Thyroid gland (tissue), 4 donors: ENCODE results near the gene PRKAR2B. TPM values are rescaled to one million over a fixed set of nuclear protein-coding genes. Genes with fewer than 3 reads are reported as not detected.

Experiments
- DNase-seq, 2 donors: peaks; one replicate each; pipeline ENCODE4 v3.0.0-alpha.2; 2019
- H3K27ac ChIP-seq, 3 donors: fragments of 200-600 bp; sonication (generic); 1 replicate in 2 of 3; 2 replicates in 1 of 3; pipeline ENCODE4 v1.5.1; 2016 to 2019; ENCODE audit warnings: mild to moderate bottlenecking in 1 of 3, moderate library complexity in 1 of 3
- H3K27me3 ChIP-seq: fragments of 200-600 bp; sonication (generic); one replicate; pipeline ENCODE4 v1.5.1; 2019
- H3K36me3 ChIP-seq, 2 donors: fragments of 200-600 bp; sonication (generic); one replicate each; pipeline ENCODE4 v1.5.1; 2016 to 2019
- H3K4me1 ChIP-seq, 2 donors: fragments of 200-600 bp; sonication (generic); one replicate each; pipeline ENCODE4 v1.5.1; 2017 to 2019
- H3K4me3 ChIP-seq, 3 donors: fragments of 200-600 bp; sonication (generic); replicated peaks in 1 of 3; 1 replicate in 2 of 3; 2 replicates in 1 of 3; pipeline ENCODE4 v1.5.1; 2016; ENCODE audit warnings: mild to moderate bottlenecking in 1 of 3
- H3K9me3 ChIP-seq: fragments of 200-600 bp; sonication (generic); one replicate; pipeline ENCODE4 v1.5.1; 2017
- POLR2A ChIP-seq, 2 donors: fragments of 450-650 bp; IDR thresholded peaks; one replicate each; pipeline ENCODE4 v1.6.1; 2017; ENCODE audit warnings: antibody characterized with exemption in 2 of 2, mild to moderate bottlenecking in 2 of 2, moderate library complexity in 1 of 2
- WGBS, 2 donors: methylation state at CpG; one replicate each; pipeline ENCODE4 v1.1.5; 2017; 5-methylcytosine and 5-hydroxymethylcytosine counted together
- intact Hi-C: fragments of 100-400 bp; cut with DNase I; formaldehyde crosslinking; loops from one replicate; pipeline ENCODE4 v1.15.1; 2023
- total RNA-seq, 4 donors: library from RNA; depleted of rRNA; stranded (reverse); fragments of >200 nt; gene quantifications; one replicate each; pipeline ENCODE4 v1.2.3, GENCODE V29; 2016
- TF ChIP-seq, protein P1 (sequence below), 6 experiments: fragments of 200-600 bp in 3 of 6; fragments of 450-650 bp in 3 of 6; sonication (generic) in 3 of 6; IDR thresholded peaks; one replicate each; pipeline ENCODE4 v1.5.1; 2016 to 2019; ENCODE audit warnings: antibody characterized with exemption in 6 of 6, mild to moderate bottlenecking in 2 of 6, inconsistent platforms in 1 of 6, moderate library complexity in 1 of 6

Gene PRKAR2B
- total RNA-seq, 4 donors from 2014 or later = 5.1 to 9.0 (median 6.5) TPM

DNA sequence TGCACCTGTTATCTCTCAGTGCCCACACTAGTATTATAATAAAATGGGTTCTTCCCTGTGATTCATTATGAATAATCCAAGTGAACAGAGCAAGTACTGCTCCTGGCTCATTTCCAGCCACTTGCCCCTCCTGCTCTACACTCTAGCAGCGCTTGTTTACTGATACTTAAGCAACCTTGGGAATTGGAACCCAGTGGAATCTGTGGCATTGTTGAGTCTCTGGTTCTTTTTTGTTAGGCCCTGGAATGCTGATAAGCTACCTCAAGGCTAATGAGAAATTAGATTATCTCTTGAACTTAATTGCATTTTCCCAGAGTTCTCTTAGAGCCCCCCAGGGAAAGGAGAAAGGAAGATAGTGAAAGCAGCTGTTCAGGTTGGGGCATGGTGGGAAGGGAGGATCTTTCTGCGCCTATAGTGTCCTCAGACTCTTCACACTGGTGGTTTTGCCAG, 34.0 kb downstream of the PRKAR2B start:
- no peak overlapping the region for H3K4me3 ChIP-seq
- H3K27ac ChIP-seq = no peak overlapping the region
- H3K27me3 ChIP-seq = no peaks in the 10 kb centered on the region
- DNase-seq = peak; percentile 11 to 28
- peaks cover 0 to 4% of the 10 kb centered on the region in 2 donors for H3K4me1 ChIP-seq
- no peaks in the 10 kb centered on the region for H3K9me3 ChIP-seq
- H3K36me3 ChIP-seq = no peaks in the 10 kb centered on the region
- WGBS, 2 donors = 70 to 88% methylated on average over 2 of the region's 2 CpGs
- TF ChIP-seq POLR2A (IDR thresholded peaks at IDR 0.05) = no peak
- TF ChIP-seq, protein P1, sequence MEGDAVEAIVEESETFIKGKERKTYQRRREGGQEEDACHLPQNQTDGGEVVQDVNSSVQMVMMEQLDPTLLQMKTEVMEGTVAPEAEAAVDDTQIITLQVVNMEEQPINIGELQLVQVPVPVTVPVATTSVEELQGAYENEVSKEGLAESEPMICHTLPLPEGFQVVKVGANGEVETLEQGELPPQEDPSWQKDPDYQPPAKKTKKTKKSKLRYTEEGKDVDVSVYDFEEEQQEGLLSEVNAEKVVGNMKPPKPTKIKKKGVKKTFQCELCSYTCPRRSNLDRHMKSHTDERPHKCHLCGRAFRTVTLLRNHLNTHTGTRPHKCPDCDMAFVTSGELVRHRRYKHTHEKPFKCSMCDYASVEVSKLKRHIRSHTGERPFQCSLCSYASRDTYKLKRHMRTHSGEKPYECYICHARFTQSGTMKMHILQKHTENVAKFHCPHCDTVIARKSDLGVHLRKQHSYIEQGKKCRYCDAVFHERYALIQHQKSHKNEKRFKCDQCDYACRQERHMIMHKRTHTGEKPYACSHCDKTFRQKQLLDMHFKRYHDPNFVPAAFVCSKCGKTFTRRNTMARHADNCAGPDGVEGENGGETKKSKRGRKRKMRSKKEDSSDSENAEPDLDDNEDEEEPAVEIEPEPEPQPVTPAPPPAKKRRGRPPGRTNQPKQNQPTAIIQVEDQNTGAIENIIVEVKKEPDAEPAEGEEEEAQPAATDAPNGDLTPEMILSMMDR (IDR thresholded peaks at IDR 0.05) = no peak
- intact Hi-C loops = no loop called here

DNA sequence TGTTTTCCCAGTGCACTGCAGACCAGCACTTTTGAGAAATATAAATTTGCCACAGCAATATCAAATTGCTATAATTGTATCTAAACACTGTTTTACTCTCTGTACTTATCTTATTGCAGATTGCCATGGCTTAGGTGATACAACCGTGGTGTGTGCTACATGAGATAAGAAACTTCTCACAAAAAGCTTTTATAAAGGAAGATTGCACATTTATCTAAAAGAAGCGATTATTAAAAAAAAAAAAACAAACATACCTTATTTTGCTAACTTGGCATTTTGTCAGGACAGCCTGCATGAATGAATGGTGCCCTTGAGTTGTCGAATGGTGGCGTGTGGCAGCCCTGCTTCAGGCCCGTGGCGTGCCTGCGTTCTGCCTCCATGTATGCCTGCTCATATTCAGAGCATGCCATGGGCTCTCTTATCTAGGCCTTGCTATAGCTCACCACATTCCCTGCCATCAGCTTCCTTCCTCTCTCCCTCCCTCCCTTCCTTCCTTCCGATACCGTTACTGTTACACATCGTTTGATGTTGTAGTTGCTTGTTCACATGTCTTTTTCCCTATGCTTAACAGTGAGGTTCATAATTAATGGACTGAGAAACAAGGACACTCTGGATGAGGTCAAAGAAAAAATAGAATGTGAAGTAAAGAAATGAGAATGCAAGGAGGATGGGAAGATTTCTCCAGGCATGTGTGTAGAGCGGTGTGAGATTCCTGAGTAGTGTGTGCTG, 34.9 kb downstream of the PRKAR2B start:
- no peaks in the 10 kb centered on the region for H3K27me3 ChIP-seq
- no peaks in the 10 kb centered on the region for H3K36me3 ChIP-seq
- H3K4me3 ChIP-seq = no peak overlapping the region
- DNase-seq = no peak
- H3K27ac ChIP-seq = no peak overlapping the region
- intact Hi-C loops = no loop called here
- no peaks in the 10 kb centered on the region for H3K9me3 ChIP-seq
- TF ChIP-seq POLR2A (IDR thresholded peaks at IDR 0.05) = no peak
- TF ChIP-seq, protein P1 (IDR thresholded peaks at IDR 0.05) = no peak
- peaks cover 0 to 4% of the 10 kb centered on the region in 2 donors for H3K4me1 ChIP-seq
- 85 to 90% methylated on average over 11 of the region's 11 CpGs for WGBS, 2 donors

DNA sequence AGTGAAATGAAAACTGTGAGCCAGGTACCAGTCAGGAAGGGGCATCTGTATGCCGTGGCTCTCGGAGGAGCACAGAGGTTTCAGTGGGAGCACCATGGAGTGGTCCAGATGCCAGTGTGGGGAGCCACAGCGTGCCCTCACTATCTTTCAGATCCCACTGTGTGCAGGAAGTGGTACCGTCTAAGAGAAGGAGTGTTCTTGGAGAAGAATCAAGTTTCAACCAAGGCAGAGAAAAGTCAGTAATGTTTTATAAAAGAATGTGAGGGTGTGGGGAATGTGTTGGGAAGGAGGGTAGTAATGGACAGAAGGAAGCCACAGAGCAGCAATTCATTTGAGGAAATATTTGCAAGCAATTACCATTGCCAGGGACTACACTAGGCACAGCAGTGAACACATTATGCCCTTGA, 35.6 kb downstream of the PRKAR2B start:
- Histone ChIP-seq H3K4me3 (no peak overlapping the region), H3K9me3 (no peaks in the 10 kb centered on the region), H3K36me3 (no peaks in the 10 kb centered on the region), H3K4me1 (peaks cover 0 to 4% of the 10 kb centered on the region in 2 donors), H3K27me3 (no peaks in the 10 kb centered on the region), H3K27ac (no peak overlapping the region)
- TF ChIP-seq POLR2A (IDR thresholded peaks at IDR 0.05) = no peak
- TF ChIP-seq, protein P1 (IDR thresholded peaks at IDR 0.05) = no peak
- no peak for DNase-seq
- WGBS, 2 donors = 90 to 92% methylated on average over 4 of the region's 4 CpGs
- intact Hi-C loops = no loop called here

DNA sequence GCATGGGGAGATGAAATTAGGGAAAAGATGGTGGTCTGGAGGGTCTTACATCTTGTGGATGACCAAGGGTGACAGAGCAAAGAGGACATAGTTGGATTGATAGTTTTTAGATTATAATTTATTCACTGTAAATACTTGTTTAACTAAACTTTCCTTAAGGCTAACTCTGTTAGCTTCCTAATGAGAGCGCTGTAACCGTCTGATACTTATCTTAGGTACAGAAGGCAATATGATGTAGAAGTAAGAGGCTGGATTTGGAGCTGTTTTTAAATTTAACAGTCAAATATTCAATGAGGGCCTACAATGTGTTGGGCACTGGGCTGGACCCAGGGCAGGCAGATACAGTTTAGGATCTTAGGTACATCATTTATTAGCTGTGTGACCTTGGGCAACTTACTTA, 36.0 kb downstream of the PRKAR2B start:
- no peaks in the 10 kb centered on the region for H3K36me3 ChIP-seq
- TF ChIP-seq POLR2A (IDR thresholded peaks at IDR 0.05) = no peak
- TF ChIP-seq, protein P1 (IDR thresholded peaks at IDR 0.05) = no peak
- DNase-seq = no peak
- H3K9me3 ChIP-seq = no peaks in the 10 kb centered on the region
- WGBS, 2 donors = 96 to 98% methylated on average over 2 of the region's 2 CpGs
- H3K27me3 ChIP-seq = no peaks in the 10 kb centered on the region
- intact Hi-C loops = no loop called here
- H3K4me1 ChIP-seq = peaks cover 0 to 4% of the 10 kb centered on the region in 2 donors
- no peak overlapping the region for H3K4me3 ChIP-seq
- H3K27ac ChIP-seq = no peak overlapping the region

GRCh38 chr7:107085180-107085579, 40.7 kb downstream of the PRKAR2B start:
- DNase-seq = no peak
- H3K27ac ChIP-seq = no peak overlapping the region

More at GRCh38 chr7:107085180-107085579, 40.7 kb downstream of the PRKAR2B start:
- H3K27me3 ChIP-seq = no peaks in the 10 kb centered on the region
- TF ChIP-seq, protein P1 (IDR thresholded peaks at IDR 0.05) = no peak
- TF ChIP-seq POLR2A (IDR thresholded peaks at IDR 0.05) = no peak
- H3K4me1 ChIP-seq = no peaks in the 10 kb centered on the region
- no peaks in the 10 kb centered on the region for H3K9me3 ChIP-seq
- intact Hi-C loops = no loop called here
- no peaks in the 10 kb centered on the region for H3K36me3 ChIP-seq
- no peak overlapping the region for H3K4me3 ChIP-seq
